HL-60/S4 (cell line): ENCODE results near the gene TARBP1.

Experiments used
- in situ Hi-C: fragments of 300-500 bp; cut with MboI; formaldehyde crosslinking; loops from 2 replicates; pipeline ENCODE4 v1.14.3; 2022; ENCODE audit warnings: low sequenced_read_pairs

Gene TARBP1

GRCh38 chr1:234504969-234505768 lies 26.2 kb upstream of the TARBP1 start:
- in situ Hi-C loops, result loop anchor here (5.0 kb wide), 1 partner anchor 92 kb away; no protein-coding TSS in a partner anchor

GRCh38 chr1:234504251-234504650 lies 25.3 kb upstream of the TARBP1 start:
- in situ Hi-C loops, result loop anchor here (5.0 kb wide), 1 partner anchor 93 kb away; no protein-coding TSS in a partner anchor

GRCh38 chr1:234503193-234504050 lies 24.4 kb upstream of the TARBP1 start:
- in situ Hi-C loops, result loop anchor here (5.0 kb wide), 1 partner anchor 94 kb away; no protein-coding TSS in a partner anchor

GRCh38 chr1:234502785-234503184 lies 23.8 kb upstream of the TARBP1 start:
- in situ Hi-C loops, result loop anchor here (5.0 kb wide), 1 partner anchor 95 kb away; no protein-coding TSS in a partner anchor

- in situ Hi-C loops, result loop anchor here (5.0 kb wide), 1 partner anchor 97 kb away; no protein-coding TSS in a partner anchor
Observed at GRCh38 chr1:234500269-234500668, 21.3 kb upstream of the TARBP1 start.

- in situ Hi-C loops, result loop anchor here (5.0 to 25.0 kb wide), 4 partner anchors 97 to 912 kb away; no protein-coding TSS in a partner anchor
Observed at GRCh38 chr1:234499943-234500245, 20.9 kb upstream of the TARBP1 start.

GRCh38 chr1:234499119-234499942 lies 20.4 kb upstream of the TARBP1 start:
- in situ Hi-C loops, result loop anchor here (5.0 to 25.0 kb wide), 3 partner anchors 485 to 913 kb away; no protein-coding TSS in a partner anchor

GRCh38 chr1:234498448-234499118 lies 19.6 kb upstream of the TARBP1 start:
- in situ Hi-C loops, result loop anchor here (5.0 to 25.0 kb wide), 3 partner anchors 486 to 914 kb away; no protein-coding TSS in a partner anchor

- in situ Hi-C loops, result loop anchor here (5.0 to 25.0 kb wide), 3 partner anchors 487 to 915 kb away; no protein-coding TSS in a partner anchor
Observed at GRCh38 chr1:234497589-234497988, 18.6 kb upstream of the TARBP1 start.

- in situ Hi-C loops, result loop anchor here (5.0 to 25.0 kb wide), 3 partner anchors 489 to 917 kb away; no protein-coding TSS in a partner anchor
Observed at GRCh38 chr1:234495231-234495990, 16.4 kb upstream of the TARBP1 start.

- in situ Hi-C loops, result loop anchor here (10.0 to 25.0 kb wide), 2 partner anchors 491 to 918 kb away; no protein-coding TSS in a partner anchor
Observed at GRCh38 chr1:234494049-234494448, 15.1 kb upstream of the TARBP1 start.

- in situ Hi-C loops, result loop anchor here (10.0 to 25.0 kb wide), 2 partner anchors 494 to 921 kb away; no protein-coding TSS in a partner anchor
Observed at GRCh38 chr1:234490793-234491479, 12.0 kb upstream of the TARBP1 start.

GRCh38 chr1:234489698-234490077 lies 10.7 kb upstream of the TARBP1 start:
- in situ Hi-C loops, result loop anchor here (10.0 to 25.0 kb wide), 2 partner anchors 495 to 923 kb away; no protein-coding TSS in a partner anchor

GRCh38 chr1:234489007-234489697 lies 10.2 kb upstream of the TARBP1 start:
- in situ Hi-C loops, result loop anchor here (25.0 kb wide), 1 partner anchor 923 kb away; no protein-coding TSS in a partner anchor

GRCh38 chr1:234488054-234489006 lies 9.4 kb upstream of the TARBP1 start:
- in situ Hi-C loops, result loop anchor here (25.0 kb wide), 1 partner anchor 924 kb away; no protein-coding TSS in a partner anchor
